Activated T-cell treated with anti-CD3 and anti-CD28 coated beads, Interleukin-2, amount 50 U/mL, for 4 hours (primary cell): Measurements from ENCODE around the gene CHORDC1. TPM values are rescaled to one million over a fixed set of nuclear protein-coding genes. Genes with fewer than 3 reads are reported as not detected.
"Not testable (repeated sequence)": the region's sequence is repeated elsewhere in the genome, so short reads cannot be mapped to it uniquely, and the experiment has no call there.

ENCODE experiments used
- ATAC-seq, 2 donors: fragments of 200-7000 bp; cut with Tn5 transposase; one replicate each; pipeline ENCODE4 v1.10.0; 2021
- DNase-seq: peaks from one replicate; pipeline ENCODE4 v3.0.0-alpha.2; 2020
- H3K27me3 Mint-ChIP-seq: one replicate; pipeline ENCODE4 v1.8.0; 2021; ENCODE audit warnings: low read depth, mixed read lengths
- H3K36me3 Mint-ChIP-seq: one replicate; pipeline ENCODE4 v1.8.0; 2022; ENCODE audit warnings: mixed read lengths; ENCODE audit not compliant: insufficient read depth
- H3K4me1 Mint-ChIP-seq: one replicate; pipeline ENCODE4 v1.8.0; 2021; ENCODE audit warnings: low read depth, mixed read lengths
- H3K4me3 Mint-ChIP-seq: one replicate; pipeline ENCODE4 v1.8.0; 2021; ENCODE audit warnings: mild to moderate bottlenecking, moderate library complexity, mixed read lengths
- H3K9me3 Mint-ChIP-seq: one replicate; pipeline ENCODE4 v1.8.0; 2021; ENCODE audit warnings: mixed read lengths
- total RNA-seq, 3 donors: library from RNA; stranded (reverse); gene quantifications; one replicate each; pipeline ENCODE4 v1.2.1, GENCODE V29; 2021

CHORDC1 gene
- total RNA-seq, 3 donors from 2014 or later: 134 to 167 (median 149) TPM

DNA sequence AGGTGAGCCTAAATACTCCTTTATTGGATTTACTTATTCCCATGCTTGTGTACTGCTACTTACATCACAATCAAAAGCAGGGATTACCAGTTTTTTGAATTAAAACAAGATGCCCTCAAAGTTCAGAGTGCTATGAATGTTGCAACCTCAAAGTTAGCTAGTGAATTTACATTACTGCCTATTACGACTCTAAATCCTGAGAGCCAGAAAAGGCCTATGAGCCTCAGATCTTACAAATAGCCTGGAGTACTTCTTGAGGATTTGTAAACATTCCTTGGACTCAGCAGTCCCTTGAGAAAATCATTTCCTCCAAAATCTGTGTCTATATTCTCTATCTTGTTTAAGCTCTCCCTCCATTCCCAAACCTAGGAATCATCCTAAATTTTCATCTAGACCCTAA lies 25.5 kb downstream of the CHORDC1 start:
- Mint-ChIP-seq H3K9me3 (no peaks in the 10 kb centered on the region), H3K4me1 (peaks cover 6% of the 10 kb centered on the region), H3K27me3 (no peaks in the 10 kb centered on the region), H3K4me3 (no peak overlapping the region), H3K36me3 (peaks cover 29% of the 10 kb centered on the region)
- DNase-seq (no peak), ATAC-seq (no peak)

- H3K27me3 Mint-ChIP-seq: no peaks in the 10 kb centered on the region
- no peak for DNase-seq
- peaks cover 18% of the 10 kb centered on the region for H3K36me3 Mint-ChIP-seq
- no peaks in the 10 kb centered on the region for H3K9me3 Mint-ChIP-seq
- no peak overlapping the region for H3K4me3 Mint-ChIP-seq
- no peak for ATAC-seq
- peaks cover 2% of the 10 kb centered on the region for H3K4me1 Mint-ChIP-seq
These were observed 29.8 kb downstream of the CHORDC1 start for GRCh38 chr11:90192869-90193582.

GRCh38 chr11:90189011-90189410 lies 33.8 kb downstream of the CHORDC1 start:
- Mint-ChIP-seq H3K36me3 (peaks cover 8% of the 10 kb centered on the region), H3K4me1 (no peaks in the 10 kb centered on the region), H3K9me3 (no peaks in the 10 kb centered on the region), H3K27me3 (no peaks in the 10 kb centered on the region), H3K4me3 (no peak overlapping the region)
- DNase-seq (no peak), ATAC-seq (no peak)

DNA sequence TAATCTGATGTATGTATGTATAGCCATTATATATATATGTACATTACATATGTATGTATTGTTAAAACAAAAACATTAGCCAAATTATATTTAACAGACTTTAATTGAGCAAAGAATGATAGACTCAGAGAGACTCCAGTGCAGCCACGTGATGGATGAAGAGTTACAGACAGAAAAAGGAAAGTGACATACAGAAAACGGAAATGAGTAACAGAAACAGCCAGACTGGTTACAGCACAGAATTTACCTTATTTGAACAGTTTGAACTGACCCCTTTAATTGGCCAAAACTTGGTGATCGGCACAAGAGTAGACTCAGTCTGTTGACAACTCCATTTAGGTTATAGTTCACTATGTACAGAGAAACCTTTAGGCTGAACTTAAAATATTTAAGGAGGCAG lies 35.0 kb downstream of the CHORDC1 start:
- ATAC-seq: no peak
- no peaks in the 10 kb centered on the region for H3K4me1 Mint-ChIP-seq

GRCh38 chr11:90179923-90180322 lies 42.9 kb downstream of the CHORDC1 start:
- H3K27me3 Mint-ChIP-seq: no peaks in the 10 kb centered on the region
- H3K4me3 Mint-ChIP-seq: no peak overlapping the region
- no peaks in the 10 kb centered on the region for H3K4me1 Mint-ChIP-seq
- H3K36me3 Mint-ChIP-seq: no peaks in the 10 kb centered on the region
- H3K9me3 Mint-ChIP-seq: no peaks in the 10 kb centered on the region
- DNase-seq (no peak), ATAC-seq (no peak)

More for the DNA sequence above, 35.0 kb downstream of the CHORDC1 start:
- no peak for DNase-seq
- Mint-ChIP-seq H3K27me3 (no peaks in the 10 kb centered on the region), H3K9me3 (no peaks in the 10 kb centered on the region), H3K36me3 (peaks cover 8% of the 10 kb centered on the region), H3K4me3 (no peak overlapping the region)

DNA sequence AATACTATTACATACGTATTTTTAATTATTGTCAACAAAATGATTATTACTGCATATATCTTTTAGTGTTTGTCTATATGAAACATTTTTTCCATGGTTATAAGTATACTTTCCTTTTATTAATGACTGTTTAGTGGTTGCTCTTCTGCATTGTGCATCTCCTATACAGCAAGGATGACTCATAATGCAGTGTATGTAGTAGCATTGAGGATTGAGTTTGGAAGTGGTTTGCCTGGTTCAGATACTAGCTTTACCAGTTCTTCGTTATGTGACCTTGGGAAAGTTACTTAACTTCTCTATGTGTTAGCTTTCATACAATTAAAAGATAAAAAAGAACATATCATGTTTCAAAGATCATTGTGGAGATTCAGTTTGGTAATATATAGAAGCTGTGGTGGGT lies 44.1 kb downstream of the CHORDC1 start:
- H3K27me3 Mint-ChIP-seq: peaks cover 2% of the 10 kb centered on the region
- H3K4me1 Mint-ChIP-seq: no peaks in the 10 kb centered on the region
- ATAC-seq (no peak), DNase-seq (no peak)
- no peaks in the 10 kb centered on the region for H3K9me3 Mint-ChIP-seq
- H3K36me3 Mint-ChIP-seq: no peaks in the 10 kb centered on the region
- no peak overlapping the region for H3K4me3 Mint-ChIP-seq

GRCh38 chr11:90176069-90176468 lies 46.8 kb downstream of the CHORDC1 start:
- Mint-ChIP-seq H3K4me1 (no peaks in the 10 kb centered on the region), H3K4me3 (no peak overlapping the region), H3K27me3 (peaks cover 3% of the 10 kb centered on the region), H3K36me3 (no peaks in the 10 kb centered on the region), H3K9me3 (no peaks in the 10 kb centered on the region)
- ATAC-seq (no peak), DNase-seq (no peak)

DNA sequence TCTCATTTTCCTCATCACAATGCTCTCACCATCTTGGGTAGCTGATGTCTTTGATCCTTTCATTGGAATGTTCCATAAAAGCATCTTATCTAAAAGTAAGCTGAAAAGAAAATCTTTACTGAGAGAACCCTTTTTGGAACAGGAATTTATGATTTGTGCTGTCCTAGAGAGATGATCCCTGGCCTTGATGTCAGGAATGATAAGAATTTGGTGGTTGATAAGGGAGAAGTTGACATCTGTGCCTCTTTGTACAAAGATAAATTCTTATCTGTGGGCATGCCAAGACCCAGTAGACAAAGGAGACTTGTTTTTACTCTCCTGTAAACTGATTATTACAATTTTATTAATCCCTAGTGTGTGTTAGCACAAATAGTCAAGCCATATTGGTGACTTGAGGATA lies 51.5 kb downstream of the CHORDC1 start:
- Mint-ChIP-seq H3K27me3 (peaks cover 3% of the 10 kb centered on the region), H3K9me3 (no peaks in the 10 kb centered on the region), H3K36me3 (no peaks in the 10 kb centered on the region), H3K4me1 (no peaks in the 10 kb centered on the region), H3K4me3 (no peak overlapping the region)
- DNase-seq: no peak
- ATAC-seq: no peak

- H3K4me3 Mint-ChIP-seq: no peak overlapping the region
- H3K36me3 Mint-ChIP-seq: no peaks in the 10 kb centered on the region
- no peaks in the 10 kb centered on the region for H3K9me3 Mint-ChIP-seq
- no peak for ATAC-seq
- no peaks in the 10 kb centered on the region for H3K4me1 Mint-ChIP-seq
- DNase-seq: no peak
- H3K27me3 Mint-ChIP-seq: no peaks in the 10 kb centered on the region
These were observed 54.3 kb downstream of the CHORDC1 start for GRCh38 chr11:90168571-90168970.

GRCh38 chr11:90167704-90168103 lies 55.1 kb downstream of the CHORDC1 start:
- DNase-seq, H3K9me3 Mint-ChIP-seq, ATAC-seq, H3K4me1 Mint-ChIP-seq, H3K27me3 Mint-ChIP-seq, H3K36me3 Mint-ChIP-seq, H3K4me3 Mint-ChIP-seq: not testable (repeated sequence)

- not testable (repeated sequence) for H3K27me3 Mint-ChIP-seq, H3K4me1 Mint-ChIP-seq, ATAC-seq, H3K9me3 Mint-ChIP-seq, DNase-seq, H3K36me3 Mint-ChIP-seq, H3K4me3 Mint-ChIP-seq
These were observed 55.8 kb downstream of the CHORDC1 start for GRCh38 chr11:90166982-90167573.

Other genes starting within 250 kb of the CHORDC1 start
- gene TRIM49C, start 191.9 kb downstream of the CHORDC1 start, total RNA-seq: not detected
- not detected for gene UBTFL1, start 137.1 kb downstream of the CHORDC1 start, total RNA-seq
- not detected for gene NAALAD2, start 88.4 kb downstream of the CHORDC1 start, total RNA-seq